Forelimb muscle (tissue), 1 donor: Measurements from ENCODE around the gene DCHS2. TPM values are rescaled to one million over a fixed set of nuclear protein-coding genes. Genes with fewer than 3 reads are reported as not detected.

Experiments used
- DNase-seq: peaks from one replicate; pipeline ENCODE4 v3.0.0-alpha.2; 2013; ENCODE audit warnings: low read depth
- polyA plus RNA-seq: library from polyadenylated mRNA; unstranded; fragments of 120-200 nt; gene quantifications from one replicate; pipeline ENCODE4 v1.2.1, GENCODE V29; 2013; ENCODE audit not compliant: insufficient read length

DCHS2 gene
- polyA plus RNA-seq, 1 donor, result 7.4 TPM

- DNase-seq, result no peak
Observed at GRCh38 chr4:154390324-154390723, 101.3 kb downstream of the DCHS2 start.

- DNase-seq, result no peak
Observed at GRCh38 chr4:154389148-154389547, 102.5 kb downstream of the DCHS2 start.

- DNase-seq, result no peak
Observed at GRCh38 chr4:154384012-154384411, 107.6 kb downstream of the DCHS2 start.

- DNase-seq, result no peak
Observed at GRCh38 chr4:154376486-154376885, 115.1 kb downstream of the DCHS2 start.

- no peak for DNase-seq
Observed at GRCh38 chr4:154368060-154368459, 123.5 kb downstream of the DCHS2 start.

- no peak for DNase-seq
Observed at GRCh38 chr4:154367659-154368058, 123.9 kb downstream of the DCHS2 start.

- no peak for DNase-seq
Observed at GRCh38 chr4:154366956-154367355, 124.6 kb downstream of the DCHS2 start.

GRCh38 chr4:154364066-154364845 lies 127.3 kb downstream of the DCHS2 start:
- no peak for DNase-seq

- no peak for DNase-seq
Observed at GRCh38 chr4:154361450-154361849, 130.1 kb downstream of the DCHS2 start.

- DNase-seq, result no peak
Observed at GRCh38 chr4:154360491-154360890, 131.1 kb downstream of the DCHS2 start.

GRCh38 chr4:154354883-154355282 lies 136.7 kb downstream of the DCHS2 start:
- no peak for DNase-seq

- no peak for DNase-seq
Observed at GRCh38 chr4:154349829-154350228, 141.8 kb downstream of the DCHS2 start.

- DNase-seq, result no peak
Observed at GRCh38 chr4:154348657-154349056, 142.9 kb downstream of the DCHS2 start.

- DNase-seq, result no peak
Observed at GRCh38 chr4:154345359-154345758, 146.2 kb downstream of the DCHS2 start.

GRCh38 chr4:154344686-154345085 lies 146.9 kb downstream of the DCHS2 start:
- DNase-seq, result no peak

GRCh38 chr4:154343651-154344050 lies 147.9 kb downstream of the DCHS2 start:
- DNase-seq, result no peak

- no peak for DNase-seq
Observed at GRCh38 chr4:154341448-154341847, 150.2 kb downstream of the DCHS2 start.

- no peak for DNase-seq
Observed at GRCh38 chr4:154335588-154335987, 156.0 kb downstream of the DCHS2 start.

- DNase-seq, result no peak
Observed at GRCh38 chr4:154332681-154333421, 158.7 kb downstream of the DCHS2 start.

- DNase-seq, result peak; percentile 90
Observed at GRCh38 chr4:154329939-154330338, 161.7 kb downstream of the DCHS2 start.

- DNase-seq, result peak; percentile 32
Observed at GRCh38 chr4:154329268-154329868, 162.2 kb downstream of the DCHS2 start.

GRCh38 chr4:154328030-154328429 lies 163.6 kb downstream of the DCHS2 start:
- DNase-seq, result no peak

GRCh38 chr4:154320521-154320920 lies 171.1 kb downstream of the DCHS2 start:
- no peak for DNase-seq
